NCI-H2227 (cell line): ENCODE data around the gene CCDC201.
"Not testable (repeated sequence)": the region's sequence is repeated elsewhere in the genome, so short reads cannot be mapped to it uniquely, and the experiment has no call there.

ENCODE experiments used
- DNase-seq: peaks from one replicate; lab custom pipeline; 2025; ENCODE audit not compliant: unreplicated experiment; lab: John Stamatoyannopoulos, UW

CCDC201 gene

GRCh38 chr7:45827731-45828130 is 45.2 kb downstream of the CCDC201 start:
- not testable (repeated sequence) for DNase-seq

GRCh38 chr7:45826550-45826949 is 46.3 kb downstream of the CCDC201 start:
- not testable (repeated sequence) for DNase-seq

- DNase-seq = not testable (repeated sequence)
These were observed 54.1 kb downstream of the CCDC201 start for GRCh38 chr7:45818763-45819162.

GRCh38 chr7:45817913-45818312 is 55.0 kb downstream of the CCDC201 start:
- not testable (repeated sequence) for DNase-seq

- DNase-seq = not testable (repeated sequence)
These were observed 55.9 kb downstream of the CCDC201 start for GRCh38 chr7:45817016-45817415.

- DNase-seq = not testable (repeated sequence)
These were observed 58.4 kb downstream of the CCDC201 start for GRCh38 chr7:45814216-45815118.

- DNase-seq = not testable (repeated sequence)
These were observed 59.1 kb downstream of the CCDC201 start for GRCh38 chr7:45813771-45814170.

- no peak for DNase-seq
These were observed 59.9 kb downstream of the CCDC201 start for GRCh38 chr7:45812946-45813345.

GRCh38 chr7:45811652-45812234 is 61.1 kb downstream of the CCDC201 start:
- DNase-seq = not testable (repeated sequence)

- not testable (repeated sequence) for DNase-seq
These were observed 62.4 kb downstream of the CCDC201 start for GRCh38 chr7:45810451-45811005.
